Glutamatergic neuron (in vitro differentiated cells): Measurements from ENCODE around the gene HERC4. TPM values are rescaled to one million over a fixed set of nuclear protein-coding genes. Genes with fewer than 3 reads are reported as not detected.
"Not testable (repeated sequence)": the region's sequence is repeated elsewhere in the genome, so short reads cannot be mapped to it uniquely, and the experiment has no call there.

ENCODE experiments used
- DNase-seq: peaks from one replicate; pipeline ENCODE4 v3.0.0; 2022
- H3K27ac Mint-ChIP-seq: one replicate; pipeline ENCODE4 v1.8.0; 2020; ENCODE audit warnings: mild to moderate bottlenecking, mixed read lengths, inconsistent platforms; ENCODE audit not compliant: unreplicated experiment
- H3K27me3 Mint-ChIP-seq: one replicate; pipeline ENCODE4 v1.8.0; 2020; ENCODE audit warnings: mild to moderate bottlenecking, moderate library complexity, mixed read lengths, inconsistent platforms; ENCODE audit not compliant: unreplicated experiment
- H3K36me3 Mint-ChIP-seq: one replicate; pipeline ENCODE4 v1.8.0; 2020; ENCODE audit warnings: mild to moderate bottlenecking, mixed read lengths, inconsistent platforms; ENCODE audit not compliant: unreplicated experiment
- H3K4me1 Mint-ChIP-seq: one replicate; pipeline ENCODE4 v1.8.0; 2020; ENCODE audit warnings: mild to moderate bottlenecking, low read depth, mixed read lengths, inconsistent platforms; ENCODE audit not compliant: unreplicated experiment
- H3K4me3 Mint-ChIP-seq: one replicate; pipeline ENCODE4 v1.8.0; 2020; ENCODE audit warnings: mild to moderate bottlenecking, mixed read lengths, inconsistent platforms; ENCODE audit not compliant: unreplicated experiment
- H3K9me3 Mint-ChIP-seq: one replicate; pipeline ENCODE4 v1.8.0; 2020; ENCODE audit warnings: mild to moderate bottlenecking, moderate library complexity, mixed read lengths, inconsistent platforms; ENCODE audit not compliant: unreplicated experiment
- CTCF ChIP-seq: fragments of 200-600 bp; sonication (generic); IDR thresholded peaks from one replicate; pipeline ENCODE4 v1.5.0; 2021; ENCODE audit not compliant: partially characterized antibody, unreplicated experiment
- total RNA-seq: library from RNA; stranded (reverse); fragmentation: NEBNext Ultra II Directional; extraction: Animal tissue kit (Norgen Biotek cat#: 25700); gene quantifications from one replicate; pipeline ENCODE4 v1.2.1, GENCODE V29; 2021; ENCODE audit not compliant: unreplicated experiment

HERC4 gene
- total RNA-seq, 1 donor from 2014 or later, result 39.5 TPM

- Mint-ChIP-seq H3K4me1 (no peaks in the 10 kb centered on the region), H3K36me3 (no peaks in the 10 kb centered on the region), H3K27ac (no peak overlapping the region), H3K4me3 (no peak overlapping the region), H3K27me3 (no peaks in the 10 kb centered on the region), H3K9me3 (no peaks in the 10 kb centered on the region)
- no peak for TF ChIP-seq CTCF
- no peak for DNase-seq
Measured at GRCh38 chr10:68081916-68082315, 6.8 kb upstream of the HERC4 start.

- Mint-ChIP-seq H3K36me3 (no peaks in the 10 kb centered on the region), H3K4me3 (no peak overlapping the region), H3K27ac (no peak overlapping the region), H3K27me3 (no peaks in the 10 kb centered on the region), H3K4me1 (no peaks in the 10 kb centered on the region), H3K9me3 (no peaks in the 10 kb centered on the region)
- TF ChIP-seq CTCF, result no peak
- DNase-seq, result no peak
Measured at GRCh38 chr10:68080853-68081431, 5.9 kb upstream of the HERC4 start.

- no peak for DNase-seq
- TF ChIP-seq CTCF, result no peak
- Mint-ChIP-seq H3K27ac (no peak overlapping the region), H3K4me1 (no peaks in the 10 kb centered on the region), H3K4me3 (no peak overlapping the region), H3K27me3 (peaks cover 1% of the 10 kb centered on the region), H3K9me3 (peaks cover 2% of the 10 kb centered on the region), H3K36me3 (no peaks in the 10 kb centered on the region)
Measured at GRCh38 chr10:68079434-68079833, 4.4 kb upstream of the HERC4 start.

GRCh38 chr10:68077026-68077425, 1.9 kb upstream of the HERC4 start:
- TF ChIP-seq CTCF, result no peak
- no peak for DNase-seq
- H3K36me3 Mint-ChIP-seq, result no peaks in the 10 kb centered on the region
- H3K4me1 Mint-ChIP-seq, result peaks cover 9% of the 10 kb centered on the region
- peaks cover 4% of the 10 kb centered on the region for H3K9me3 Mint-ChIP-seq
- no peak overlapping the region for H3K27ac Mint-ChIP-seq
- H3K27me3 Mint-ChIP-seq, result peaks cover 4% of the 10 kb centered on the region
- no peak overlapping the region for H3K4me3 Mint-ChIP-seq

- not testable (repeated sequence) for H3K4me3 Mint-ChIP-seq, H3K27me3 Mint-ChIP-seq, H3K4me1 Mint-ChIP-seq
Measured at GRCh38 chr10:68076081-68076480, 998 bp upstream of the HERC4 start.

More at GRCh38 chr10:68076081-68076480, 998 bp upstream of the HERC4 start:
- not testable (repeated sequence) for H3K9me3 Mint-ChIP-seq, H3K27ac Mint-ChIP-seq, H3K36me3 Mint-ChIP-seq, DNase-seq
